ENCODE measurements around the gene NCOA3.

NCOA3 gene

DNA sequence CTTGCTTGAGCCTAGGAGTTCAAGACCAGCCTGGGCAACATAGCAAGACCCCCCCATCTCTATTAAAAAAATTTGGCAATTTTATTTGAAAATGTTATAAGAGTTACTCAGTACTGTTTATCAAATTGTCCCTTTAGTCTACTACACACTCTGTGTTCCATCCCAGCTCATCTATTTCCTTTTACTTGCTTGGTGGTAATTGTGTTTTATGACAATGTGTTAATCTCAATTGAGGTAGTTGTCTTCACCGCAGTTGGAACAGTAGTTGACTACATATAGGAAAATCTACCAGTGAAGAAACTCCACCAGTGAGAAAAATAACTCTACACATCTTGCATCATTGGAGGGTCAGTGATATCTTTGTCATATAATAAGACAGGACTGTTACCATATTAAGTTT is 8.0 kb downstream of the NCOA3 start:
- H3K36me3 ChIP-seq (ENCODE audit: control insufficient read depth, insufficient read depth, low read length), result peaks cover 1% of the 10 kb centered on the region; the same call in 1 of the 2 replicates
- DNase-seq (ENCODE audit: extremely low read depth, insufficient read length), result no peak
- H3K27me3 ChIP-seq (replicated peaks; ENCODE audit: control insufficient read depth, insufficient read depth, low read length), result no peaks in the 10 kb centered on the region
- TF ChIP-seq, protein P1, sequence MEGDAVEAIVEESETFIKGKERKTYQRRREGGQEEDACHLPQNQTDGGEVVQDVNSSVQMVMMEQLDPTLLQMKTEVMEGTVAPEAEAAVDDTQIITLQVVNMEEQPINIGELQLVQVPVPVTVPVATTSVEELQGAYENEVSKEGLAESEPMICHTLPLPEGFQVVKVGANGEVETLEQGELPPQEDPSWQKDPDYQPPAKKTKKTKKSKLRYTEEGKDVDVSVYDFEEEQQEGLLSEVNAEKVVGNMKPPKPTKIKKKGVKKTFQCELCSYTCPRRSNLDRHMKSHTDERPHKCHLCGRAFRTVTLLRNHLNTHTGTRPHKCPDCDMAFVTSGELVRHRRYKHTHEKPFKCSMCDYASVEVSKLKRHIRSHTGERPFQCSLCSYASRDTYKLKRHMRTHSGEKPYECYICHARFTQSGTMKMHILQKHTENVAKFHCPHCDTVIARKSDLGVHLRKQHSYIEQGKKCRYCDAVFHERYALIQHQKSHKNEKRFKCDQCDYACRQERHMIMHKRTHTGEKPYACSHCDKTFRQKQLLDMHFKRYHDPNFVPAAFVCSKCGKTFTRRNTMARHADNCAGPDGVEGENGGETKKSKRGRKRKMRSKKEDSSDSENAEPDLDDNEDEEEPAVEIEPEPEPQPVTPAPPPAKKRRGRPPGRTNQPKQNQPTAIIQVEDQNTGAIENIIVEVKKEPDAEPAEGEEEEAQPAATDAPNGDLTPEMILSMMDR (IDR thresholded peaks at IDR 0.05; ENCODE audit: insufficient read depth, low read length, poor library complexity, severe bottlenecking), result no peak
- H3K4me3 ChIP-seq (replicated peaks; ENCODE audit: low read depth, low read length), result no peak overlapping the region

DNA sequence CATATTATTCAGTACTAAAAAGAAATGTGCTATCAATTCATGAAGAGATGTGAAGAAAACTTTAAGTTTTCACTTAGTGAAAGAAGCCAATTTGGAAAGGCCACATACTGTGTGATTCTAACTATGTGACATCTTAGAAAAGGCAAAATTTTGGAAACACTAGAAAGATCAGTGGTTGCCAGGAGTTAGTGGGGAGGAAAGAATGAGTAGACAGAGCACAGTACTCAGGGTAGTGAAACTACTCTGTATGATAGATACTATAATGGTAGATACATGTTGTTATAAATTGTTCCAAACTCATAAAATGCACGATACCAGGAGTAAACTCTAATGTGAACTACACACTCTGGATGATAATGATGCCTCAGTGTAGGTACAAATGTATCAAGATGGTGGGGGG is 14.2 kb downstream of the NCOA3 start:
- DNase-seq (ENCODE audit: extremely low read depth, insufficient read length), result no peak
- TF ChIP-seq, protein P1 (IDR thresholded peaks at IDR 0.05; ENCODE audit: insufficient read depth, low read length, poor library complexity, severe bottlenecking), result no peak
- Histone ChIP-seq H3K27me3 (replicated peaks; ENCODE audit: control insufficient read depth, insufficient read depth, low read length) (no peaks in the 10 kb centered on the region), H3K4me3 (replicated peaks; ENCODE audit: low read depth, low read length) (no peak overlapping the region), H3K36me3 (ENCODE audit: control insufficient read depth, insufficient read depth, low read length) (peaks cover 10% of the 10 kb centered on the region)

DNA sequence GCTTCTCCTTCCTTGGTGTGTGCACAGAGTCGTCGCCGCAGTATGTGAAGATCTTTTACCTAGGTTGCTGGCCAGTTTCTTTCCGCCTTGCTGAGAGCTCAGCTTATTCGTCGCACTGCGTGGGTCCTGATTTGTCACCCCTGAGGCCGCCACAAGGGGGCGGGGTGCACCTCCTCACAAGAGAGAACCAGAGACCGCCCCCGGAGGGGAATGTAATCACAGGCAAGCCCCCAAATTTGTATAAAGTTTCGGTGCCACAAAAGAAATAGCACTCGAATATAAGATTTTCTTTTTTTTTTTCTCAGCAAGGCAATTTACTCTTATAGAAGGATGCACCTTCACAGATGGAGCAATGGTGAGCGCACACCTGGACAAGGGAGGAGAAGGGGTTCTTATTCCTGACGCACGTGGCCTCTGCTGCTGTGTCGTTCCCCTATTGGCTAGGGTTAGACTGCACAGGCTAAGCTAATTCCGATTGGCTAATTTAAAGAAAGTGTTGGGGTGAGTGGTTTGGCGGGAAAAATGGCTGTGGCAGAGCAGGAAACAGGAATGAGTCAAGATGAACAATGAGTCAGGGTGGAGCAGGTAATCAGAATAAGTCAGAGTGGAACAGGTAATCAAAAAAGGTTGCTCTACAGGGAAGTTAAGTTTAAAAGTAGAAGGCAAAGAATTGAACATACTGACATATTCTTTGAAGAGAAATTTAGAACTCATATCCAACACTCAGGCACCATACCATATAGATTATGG is 19.5 kb downstream of the NCOA3 start:
- TF ChIP-seq, protein P1 (IDR thresholded peaks at IDR 0.05; ENCODE audit: insufficient read depth, low read length, poor library complexity, severe bottlenecking), result peak; percentile 6
- no peak for DNase-seq (ENCODE audit: extremely low read depth, insufficient read length)
- Histone ChIP-seq H3K27me3 (replicated peaks; ENCODE audit: control insufficient read depth, insufficient read depth, low read length) (no peaks in the 10 kb centered on the region), H3K36me3 (ENCODE audit: control insufficient read depth, insufficient read depth, low read length) (peaks cover 18% of the 10 kb centered on the region), H3K4me3 (replicated peaks; ENCODE audit: low read depth, low read length) (no peak overlapping the region)

DNA sequence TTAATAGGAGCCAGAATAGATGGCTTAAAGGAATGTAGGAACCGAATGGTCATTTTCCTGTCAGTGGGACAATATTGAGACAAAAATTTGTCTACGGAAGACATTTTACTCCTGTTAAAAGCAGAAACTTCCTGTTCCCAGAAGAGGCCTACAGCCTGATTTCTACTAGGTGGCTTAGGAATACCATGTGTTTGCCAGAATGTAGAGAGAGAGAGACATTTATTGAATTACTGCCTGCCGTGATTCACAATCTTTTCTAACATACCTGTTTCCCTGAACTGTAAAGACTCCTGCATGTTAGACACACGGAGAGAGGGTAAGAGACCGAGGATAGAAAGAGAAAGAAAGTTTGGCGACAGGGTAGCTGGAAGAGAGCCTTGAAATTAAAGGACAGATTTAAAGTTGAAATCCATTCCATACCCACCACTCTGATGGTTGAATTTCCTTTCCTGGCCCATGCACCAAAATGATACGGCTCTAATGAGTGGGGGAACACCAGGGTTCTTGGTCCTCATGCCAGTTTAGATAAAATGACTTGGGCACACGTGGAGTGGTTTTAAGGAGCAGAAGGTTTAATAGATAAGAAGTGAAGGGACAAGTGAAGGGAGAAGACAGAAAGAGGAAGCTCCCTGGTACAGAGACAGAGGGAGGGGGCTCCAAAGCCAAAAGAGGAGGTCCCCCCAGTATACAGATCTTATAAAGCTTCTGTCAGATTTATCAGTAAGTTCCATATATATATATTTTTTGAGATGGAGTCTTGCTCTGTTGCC is 22.5 kb downstream of the NCOA3 start:
- DNase-seq (ENCODE audit: extremely low read depth, insufficient read length), result no peak
- H3K4me3 ChIP-seq (replicated peaks; ENCODE audit: low read depth, low read length), result no peak overlapping the region
- TF ChIP-seq, protein P1 (IDR thresholded peaks at IDR 0.05; ENCODE audit: insufficient read depth, low read length, poor library complexity, severe bottlenecking), result no peak
- no peaks in the 10 kb centered on the region for H3K27me3 ChIP-seq (replicated peaks; ENCODE audit: control insufficient read depth, insufficient read depth, low read length)
- peaks cover 16% of the 10 kb centered on the region for H3K36me3 ChIP-seq (ENCODE audit: control insufficient read depth, insufficient read depth, low read length)

DNA sequence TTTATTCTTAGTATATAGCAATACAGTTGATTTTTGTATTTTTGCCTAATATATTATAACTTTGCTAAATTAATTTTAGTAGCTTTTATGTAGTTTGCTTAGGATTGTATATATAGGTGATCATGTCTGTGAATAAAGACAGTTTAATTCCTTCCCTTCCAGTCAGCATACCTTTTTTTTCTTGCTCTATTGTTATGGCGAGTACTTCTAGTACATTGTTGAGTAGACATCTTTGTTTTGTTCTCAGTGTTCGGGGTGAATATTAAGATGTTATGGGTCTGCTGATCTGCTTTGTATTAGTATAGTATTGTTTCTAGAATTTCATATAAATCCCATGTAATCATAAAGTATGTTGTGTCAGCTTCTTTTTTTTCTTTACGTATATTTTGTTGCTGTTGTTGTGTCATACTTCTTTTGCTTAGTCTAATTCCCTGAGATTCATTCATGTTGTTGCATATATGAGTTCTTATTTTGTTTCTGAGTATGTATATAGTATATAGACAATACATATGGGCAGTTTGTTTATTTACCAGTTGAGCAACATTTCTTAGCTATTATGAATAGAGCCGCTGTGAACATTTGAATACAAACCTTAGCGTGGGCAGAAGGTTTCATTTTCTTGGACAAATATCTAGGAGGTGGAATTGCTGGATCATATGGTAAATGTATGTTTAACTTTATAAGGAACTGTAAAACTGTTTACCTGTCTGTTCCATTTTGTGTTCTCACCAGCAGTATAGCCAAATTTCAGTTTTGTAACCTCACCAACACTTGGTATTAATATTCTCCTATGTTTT is 25.5 kb downstream of the NCOA3 start:
- Histone ChIP-seq H3K36me3 (ENCODE audit: control insufficient read depth, insufficient read depth, low read length) (peaks cover 8% of the 10 kb centered on the region), H3K27me3 (replicated peaks; ENCODE audit: control insufficient read depth, insufficient read depth, low read length) (no peaks in the 10 kb centered on the region), H3K4me3 (replicated peaks; ENCODE audit: low read depth, low read length) (no peak overlapping the region)
- DNase-seq (ENCODE audit: extremely low read depth, insufficient read length), result no peak
- TF ChIP-seq, protein P1 (IDR thresholded peaks at IDR 0.05; ENCODE audit: insufficient read depth, low read length, poor library complexity, severe bottlenecking), result no peak
